ENCODE results near the gene WDR90. TPM values are rescaled to one million over a fixed set of nuclear protein-coding genes. Genes with fewer than 3 reads are reported as not detected.

Gene WDR90
- total RNA-seq, 1 experiment from 2014 or later, result 57.8 TPM

DNA sequence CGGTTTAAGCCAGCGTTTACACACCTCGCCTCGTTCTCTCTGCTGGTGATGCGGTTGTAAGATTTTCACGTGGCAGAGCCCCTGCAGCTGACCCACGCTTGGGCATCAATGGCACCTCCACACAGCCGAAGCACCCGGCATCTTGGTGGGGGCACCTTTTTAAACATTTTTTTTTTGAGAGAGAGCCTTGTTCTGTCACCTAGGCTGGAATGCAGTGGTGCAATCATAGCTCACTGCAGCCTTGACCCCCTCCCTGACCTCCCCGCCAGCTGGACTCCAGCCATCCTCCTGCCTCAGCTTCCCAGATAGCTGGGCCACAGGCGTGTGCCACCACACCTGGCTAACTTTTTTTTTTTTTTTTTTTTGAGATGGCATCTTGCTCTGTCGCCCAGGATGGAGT lies 4.9 kb downstream of the WDR90 start:
- Mint-ChIP-seq H3K36me3 (ENCODE audit: insufficient read depth, unreplicated experiment) (peaks cover 4% of the 10 kb centered on the region), H3K27me3 (ENCODE audit: insufficient read depth, unreplicated experiment) (no peaks in the 10 kb centered on the region), H3K9me3 (ENCODE audit: unreplicated experiment) (no peaks in the 10 kb centered on the region), H3K27ac (ENCODE audit: unreplicated experiment) (no peak overlapping the region), H3K4me3 (ENCODE audit: unreplicated experiment) (no peak overlapping the region), H3K4me1 (ENCODE audit: low read depth, unreplicated experiment) (no peaks in the 10 kb centered on the region)
- H3K27me3 ChIP-seq (replicated peaks; ENCODE audit: control insufficient read depth, insufficient read depth, low read length), result no peaks in the 10 kb centered on the region
- intact Hi-C loops (cut with micrococcal nuclease; ENCODE audit: unreplicated experiment), result no loop called here
- TF ChIP-seq, protein P1, sequence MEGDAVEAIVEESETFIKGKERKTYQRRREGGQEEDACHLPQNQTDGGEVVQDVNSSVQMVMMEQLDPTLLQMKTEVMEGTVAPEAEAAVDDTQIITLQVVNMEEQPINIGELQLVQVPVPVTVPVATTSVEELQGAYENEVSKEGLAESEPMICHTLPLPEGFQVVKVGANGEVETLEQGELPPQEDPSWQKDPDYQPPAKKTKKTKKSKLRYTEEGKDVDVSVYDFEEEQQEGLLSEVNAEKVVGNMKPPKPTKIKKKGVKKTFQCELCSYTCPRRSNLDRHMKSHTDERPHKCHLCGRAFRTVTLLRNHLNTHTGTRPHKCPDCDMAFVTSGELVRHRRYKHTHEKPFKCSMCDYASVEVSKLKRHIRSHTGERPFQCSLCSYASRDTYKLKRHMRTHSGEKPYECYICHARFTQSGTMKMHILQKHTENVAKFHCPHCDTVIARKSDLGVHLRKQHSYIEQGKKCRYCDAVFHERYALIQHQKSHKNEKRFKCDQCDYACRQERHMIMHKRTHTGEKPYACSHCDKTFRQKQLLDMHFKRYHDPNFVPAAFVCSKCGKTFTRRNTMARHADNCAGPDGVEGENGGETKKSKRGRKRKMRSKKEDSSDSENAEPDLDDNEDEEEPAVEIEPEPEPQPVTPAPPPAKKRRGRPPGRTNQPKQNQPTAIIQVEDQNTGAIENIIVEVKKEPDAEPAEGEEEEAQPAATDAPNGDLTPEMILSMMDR (IDR thresholded peaks at IDR 0.05; ENCODE audit: insufficient read depth in 1 of 2, low read depth in 1 of 2, low read length in 1 of 2, severe bottlenecking in 1 of 2, unreplicated experiment in 1 of 2), result no peak
- H3K4me3 ChIP-seq (ENCODE audit: low read depth, low read length), result no peak overlapping the region
- POLR2A ChIA-PET, result interaction anchor here (0.7 kb wide), 1 partner anchor 28 kb away, joined by 7 read pairs; no protein-coding TSS in a partner anchor
- no peaks in the 10 kb centered on the region for H3K9me3 ChIP-seq
- no peaks in the 10 kb centered on the region for H3K36me3 ChIP-seq (ENCODE audit: control insufficient read depth, insufficient read depth, low read length)
- CTCF ChIA-PET, result interaction anchor here (0.9 kb wide), 1 partner anchor 12 kb away, joined by 4 read pairs; no protein-coding TSS in a partner anchor
- DNase-seq, result no peak
- 0 out of 2 replicates have a peak, but pooled peaks cover 6% of the 10 kb centered on the region for H3K4me1 ChIP-seq
- no TSS peak for BruUV-seq (replicated peaks)

- no peak overlapping the region for H3K4me3 Mint-ChIP-seq (ENCODE audit: unreplicated experiment)
- DNase-seq, result no peak
- BruUV-seq (replicated peaks), result no TSS peak
- no peaks in the 10 kb centered on the region for H3K36me3 Mint-ChIP-seq (ENCODE audit: insufficient read depth, unreplicated experiment)
- POLR2A ChIA-PET, result no interaction called here
- Histone ChIP-seq H3K4me3 (ENCODE audit: low read depth, low read length) (no peak overlapping the region), H3K9me3 (no peaks in the 10 kb centered on the region), H3K4me1 (no peaks in the 10 kb centered on the region), H3K36me3 (ENCODE audit: control insufficient read depth, insufficient read depth, low read length) (no peaks in the 10 kb centered on the region; the same call in 1 of the 2 replicates), H3K27me3 (replicated peaks; ENCODE audit: control insufficient read depth, insufficient read depth, low read length) (no peaks in the 10 kb centered on the region)
- H3K27ac Mint-ChIP-seq (ENCODE audit: unreplicated experiment), result no peak overlapping the region
- CTCF ChIA-PET, result no interaction called here
- no peaks in the 10 kb centered on the region for H3K9me3 Mint-ChIP-seq (ENCODE audit: unreplicated experiment)
- intact Hi-C loops (cut with micrococcal nuclease; ENCODE audit: unreplicated experiment), result no loop called here
- H3K4me1 Mint-ChIP-seq (ENCODE audit: low read depth, unreplicated experiment), result no peaks in the 10 kb centered on the region
- no peaks in the 10 kb centered on the region for H3K27me3 Mint-ChIP-seq (ENCODE audit: insufficient read depth, unreplicated experiment)
- TF ChIP-seq, protein P1 (IDR thresholded peaks at IDR 0.05; ENCODE audit: insufficient read depth in 1 of 2, low read depth in 1 of 2, low read length in 1 of 2, severe bottlenecking in 1 of 2, unreplicated experiment in 1 of 2), result no peak
Observed at GRCh38 chr16:657487-657886, 8.3 kb downstream of the WDR90 start.

DNA sequence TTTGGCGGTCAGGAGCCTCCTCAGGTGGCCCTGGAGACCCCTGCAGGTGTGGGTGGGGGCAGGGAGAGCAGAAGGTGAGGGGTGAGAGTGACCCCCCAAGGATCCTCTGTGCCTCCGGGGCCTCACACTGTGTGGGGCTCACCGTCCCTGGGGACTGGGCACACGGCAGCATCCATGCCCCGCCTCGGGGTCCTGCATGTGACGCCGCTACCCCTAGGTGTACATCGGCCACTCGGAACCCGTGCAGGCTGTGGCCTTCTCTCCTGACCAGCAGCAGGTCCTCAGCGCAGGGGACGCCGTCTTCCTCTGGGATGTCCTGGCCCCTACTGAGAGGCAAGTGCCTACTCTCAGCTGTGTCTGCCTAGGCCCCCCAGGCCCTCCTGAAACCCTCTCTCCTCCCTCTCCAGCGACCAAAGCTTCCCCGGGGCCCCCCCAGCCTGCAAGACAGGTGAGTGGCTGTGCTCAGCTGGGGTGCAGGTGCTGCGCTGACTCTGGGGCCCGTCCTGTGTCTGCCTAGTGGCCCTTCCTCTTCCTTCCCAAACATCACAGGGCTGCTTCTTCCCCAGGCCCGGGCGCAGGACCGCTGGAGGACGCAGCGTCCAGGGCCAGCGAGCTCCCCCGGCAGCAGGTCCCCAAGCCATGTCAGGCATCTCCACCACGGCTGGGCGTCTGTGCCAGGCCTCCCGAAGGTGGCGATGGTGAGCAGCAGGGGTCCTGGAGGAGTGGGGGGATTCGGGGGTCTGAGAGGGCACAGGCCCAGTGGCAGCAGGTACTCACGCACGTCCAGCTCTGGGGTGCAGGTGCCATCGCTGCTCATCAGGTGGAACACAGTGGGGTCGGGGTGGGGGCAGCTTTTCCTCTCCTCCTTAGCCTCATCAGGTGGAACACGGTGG lies 9.8 kb downstream of the WDR90 start:
- H3K9me3 ChIP-seq, result no peaks in the 10 kb centered on the region
- BruUV-seq (replicated peaks), result no TSS peak
- Mint-ChIP-seq H3K9me3 (ENCODE audit: unreplicated experiment) (no peaks in the 10 kb centered on the region), H3K27me3 (ENCODE audit: insufficient read depth, unreplicated experiment) (no peaks in the 10 kb centered on the region), H3K27ac (ENCODE audit: unreplicated experiment) (no peak overlapping the region), H3K4me1 (ENCODE audit: low read depth, unreplicated experiment) (no peaks in the 10 kb centered on the region), H3K4me3 (ENCODE audit: unreplicated experiment) (no peak overlapping the region), H3K36me3 (ENCODE audit: insufficient read depth, unreplicated experiment) (no peaks in the 10 kb centered on the region)
- ChIA-PET CTCF (no interaction called here), POLR2A (no interaction called here)
- H3K27me3 ChIP-seq (replicated peaks; ENCODE audit: control insufficient read depth, insufficient read depth, low read length), result no peaks in the 10 kb centered on the region
- no peaks in the 10 kb centered on the region for H3K4me1 ChIP-seq
- no peaks in the 10 kb centered on the region; the same call in 1 of the 2 replicates for H3K36me3 ChIP-seq (ENCODE audit: control insufficient read depth, insufficient read depth, low read length)
- intact Hi-C loops (cut with micrococcal nuclease; ENCODE audit: unreplicated experiment), result no loop called here
- TF ChIP-seq, protein P1 (IDR thresholded peaks at IDR 0.05; ENCODE audit: insufficient read depth in 1 of 2, low read depth in 1 of 2, low read length in 1 of 2, severe bottlenecking in 1 of 2, unreplicated experiment in 1 of 2), result no peak
- no peak for DNase-seq
- no peak overlapping the region for H3K4me3 ChIP-seq (ENCODE audit: low read depth, low read length)

Data from Caco-2 (cell line).